ENCODE results near the gene GRM1. TPM values are rescaled to one million over a fixed set of nuclear protein-coding genes. Genes with fewer than 3 reads are reported as not detected.

The GRM1 gene
- total RNA-seq, 4 donors from 2014 or later = 0.13 TPM; not detected in 3

DNA sequence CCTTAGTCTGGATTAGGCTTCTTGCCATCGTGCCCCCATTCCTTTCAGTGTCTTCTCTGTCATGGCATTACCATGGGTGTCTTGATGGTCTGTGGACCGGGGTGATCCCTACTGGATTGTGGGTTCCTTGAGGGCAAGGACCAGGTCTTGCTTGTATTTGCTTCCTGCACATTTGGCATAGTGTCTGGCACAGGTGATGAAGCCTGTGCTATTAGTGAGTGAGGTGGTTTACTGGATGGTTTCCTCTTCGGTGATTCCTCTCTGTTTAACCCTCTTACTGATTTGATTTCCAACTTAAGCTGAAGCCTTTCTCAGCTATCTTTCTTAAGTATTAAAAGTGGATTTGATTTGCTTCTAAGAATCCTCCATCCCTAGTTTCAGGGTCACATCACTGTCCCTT is 162.3 kb downstream of the GRM1 start:
- 79 to 94% methylated on average over 2 of the region's 3 CpGs for WGBS, 2 donors (ENCODE audit: low coverage in 1 of 2)
- ATAC-seq = no peak
- no peaks in the 10 kb centered on the region for H3K4me1 ChIP-seq
- TF ChIP-seq POLR2A (IDR thresholded peaks at IDR 0.05) (no peak), EP300 (IDR thresholded peaks at IDR 0.05) (no peak), POLR2AphosphoS5 (IDR thresholded peaks at IDR 0.05) (no peak)
- TF ChIP-seq, protein P1, sequence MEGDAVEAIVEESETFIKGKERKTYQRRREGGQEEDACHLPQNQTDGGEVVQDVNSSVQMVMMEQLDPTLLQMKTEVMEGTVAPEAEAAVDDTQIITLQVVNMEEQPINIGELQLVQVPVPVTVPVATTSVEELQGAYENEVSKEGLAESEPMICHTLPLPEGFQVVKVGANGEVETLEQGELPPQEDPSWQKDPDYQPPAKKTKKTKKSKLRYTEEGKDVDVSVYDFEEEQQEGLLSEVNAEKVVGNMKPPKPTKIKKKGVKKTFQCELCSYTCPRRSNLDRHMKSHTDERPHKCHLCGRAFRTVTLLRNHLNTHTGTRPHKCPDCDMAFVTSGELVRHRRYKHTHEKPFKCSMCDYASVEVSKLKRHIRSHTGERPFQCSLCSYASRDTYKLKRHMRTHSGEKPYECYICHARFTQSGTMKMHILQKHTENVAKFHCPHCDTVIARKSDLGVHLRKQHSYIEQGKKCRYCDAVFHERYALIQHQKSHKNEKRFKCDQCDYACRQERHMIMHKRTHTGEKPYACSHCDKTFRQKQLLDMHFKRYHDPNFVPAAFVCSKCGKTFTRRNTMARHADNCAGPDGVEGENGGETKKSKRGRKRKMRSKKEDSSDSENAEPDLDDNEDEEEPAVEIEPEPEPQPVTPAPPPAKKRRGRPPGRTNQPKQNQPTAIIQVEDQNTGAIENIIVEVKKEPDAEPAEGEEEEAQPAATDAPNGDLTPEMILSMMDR (IDR thresholded peaks at IDR 0.05) = no peak
- no peak overlapping the region for H3K4me3 ChIP-seq
- no peak overlapping the region for H3K27ac ChIP-seq
- H3K9me3 ChIP-seq = no peaks in the 10 kb centered on the region
- H3K36me3 ChIP-seq = no peaks in the 10 kb centered on the region
- H3K27me3 ChIP-seq = no peaks in the 10 kb centered on the region

DNA sequence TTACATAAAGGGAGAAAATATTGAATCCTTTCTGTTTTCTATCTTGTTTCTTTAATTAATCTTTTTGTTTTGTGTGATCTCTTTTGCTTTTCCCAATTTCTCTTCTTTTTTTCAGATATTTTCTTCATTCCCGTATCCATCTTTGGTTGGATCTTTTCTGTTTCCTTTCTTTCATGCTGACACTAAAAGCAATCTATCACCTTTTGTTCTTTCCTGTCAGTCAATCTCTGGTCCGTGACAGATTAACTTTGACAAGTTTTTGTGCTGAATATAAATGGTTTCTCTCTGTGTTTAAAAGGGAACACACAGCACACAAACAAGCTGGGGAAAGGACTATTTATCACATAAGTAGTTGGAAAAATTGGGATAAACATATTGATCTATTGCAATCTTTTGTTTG is 162.8 kb downstream of the GRM1 start:
- H3K4me3 ChIP-seq = no peak overlapping the region
- H3K9me3 ChIP-seq = no peaks in the 10 kb centered on the region
- H3K27me3 ChIP-seq = no peaks in the 10 kb centered on the region
- 33 to 47% methylated on average over 1 to 2 of the region's 2 CpGs for WGBS, 2 donors (ENCODE audit: low coverage in 1 of 2)
- no peaks in the 10 kb centered on the region for H3K36me3 ChIP-seq
- TF ChIP-seq POLR2AphosphoS5 (IDR thresholded peaks at IDR 0.05) (no peak), EP300 (IDR thresholded peaks at IDR 0.05) (no peak), POLR2A (IDR thresholded peaks at IDR 0.05) (no peak)
- TF ChIP-seq, protein P1 (IDR thresholded peaks at IDR 0.05) = no peak
- H3K4me1 ChIP-seq = no peaks in the 10 kb centered on the region
- ATAC-seq = no peak
- H3K27ac ChIP-seq = no peak overlapping the region

DNA sequence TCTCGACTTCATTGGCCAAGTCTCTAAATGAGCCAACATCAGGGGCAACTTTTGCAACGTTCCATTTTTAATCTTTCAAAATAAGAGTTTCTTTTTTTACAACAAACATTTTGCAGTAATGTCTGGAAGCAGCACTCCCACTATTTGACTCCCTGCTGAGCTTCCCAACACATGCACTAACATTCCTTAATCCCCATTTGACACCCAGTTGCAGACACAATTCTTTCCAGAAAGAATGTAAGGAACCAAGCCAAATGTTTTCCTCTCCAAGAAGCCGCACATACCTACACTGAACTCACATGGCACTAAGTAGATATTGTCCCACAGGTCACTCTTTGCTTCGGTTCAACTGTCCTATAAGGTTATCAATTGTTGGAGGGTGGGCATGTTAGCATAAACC is 165.6 kb downstream of the GRM1 start:
- WGBS, 2 donors (ENCODE audit: low coverage in 1 of 2) = 45 to 52% methylated on average over 2 to 4 of the region's 4 CpGs
- Histone ChIP-seq H3K27me3 (no peaks in the 10 kb centered on the region), H3K9me3 (no peaks in the 10 kb centered on the region), H3K36me3 (no peaks in the 10 kb centered on the region), H3K4me3 (no peak overlapping the region), H3K4me1 (no peaks in the 10 kb centered on the region), H3K27ac (no peak overlapping the region)
- ATAC-seq = no peak
- TF ChIP-seq, protein P1 (IDR thresholded peaks at IDR 0.05) = no peak
- TF ChIP-seq EP300 (IDR thresholded peaks at IDR 0.05) (no peak), POLR2A (IDR thresholded peaks at IDR 0.05) (no peak), POLR2AphosphoS5 (IDR thresholded peaks at IDR 0.05) (no peak)

DNA sequence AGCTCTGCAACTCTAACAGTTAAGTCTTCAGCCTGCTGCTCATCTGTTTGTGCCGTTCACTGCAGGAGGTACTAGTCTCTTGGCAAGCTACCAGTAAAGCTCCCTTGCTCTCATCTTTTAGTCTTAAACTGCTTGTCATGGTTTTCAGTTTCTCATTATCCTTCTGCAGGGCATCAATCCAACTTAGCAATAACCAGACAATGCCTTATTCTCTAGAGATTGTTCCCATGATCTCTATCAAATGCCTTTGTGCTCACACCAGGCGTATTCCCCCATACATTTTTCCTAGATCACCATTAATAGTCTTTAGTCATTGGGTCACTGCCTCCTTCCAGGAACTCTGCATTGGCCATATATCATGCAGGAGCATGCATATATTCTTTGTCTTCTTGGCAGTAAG is 171.3 kb downstream of the GRM1 start:
- H3K27me3 ChIP-seq = no peaks in the 10 kb centered on the region
- no peak for TF ChIP-seq POLR2AphosphoS5 (IDR thresholded peaks at IDR 0.05)
- TF ChIP-seq, protein P1 (IDR thresholded peaks at IDR 0.05) = no peak
- TF ChIP-seq EP300 (IDR thresholded peaks at IDR 0.05) = no peak
- no peak for TF ChIP-seq POLR2A (IDR thresholded peaks at IDR 0.05)
- H3K27ac ChIP-seq = no peak overlapping the region
- H3K9me3 ChIP-seq = no peaks in the 10 kb centered on the region
- no peaks in the 10 kb centered on the region for H3K4me1 ChIP-seq
- ATAC-seq = no peak
- H3K4me3 ChIP-seq = no peak overlapping the region
- WGBS, 2 donors (ENCODE audit: low coverage in 1 of 2) = 12 to 30% methylated on average over 2 of the region's 2 CpGs
- no peaks in the 10 kb centered on the region for H3K36me3 ChIP-seq

DNA sequence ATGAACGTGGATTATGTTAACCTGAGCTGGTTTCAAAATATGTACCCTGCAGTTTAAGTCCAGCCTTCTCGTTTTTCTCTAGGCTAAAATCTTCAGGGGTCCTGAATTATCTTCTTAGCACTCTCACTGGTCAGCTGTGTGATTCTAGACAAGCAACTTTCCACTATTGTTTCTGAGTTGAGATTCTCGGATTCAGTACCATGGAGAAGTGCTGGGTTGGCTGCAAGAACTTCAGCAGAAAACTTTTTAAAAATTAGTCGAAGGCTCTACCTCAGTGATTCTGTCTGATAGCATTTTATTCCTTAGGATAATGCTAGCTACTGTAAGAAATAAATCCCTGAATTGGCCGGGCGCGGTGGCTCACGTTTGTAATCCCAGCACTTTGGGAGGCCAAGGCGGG is 173.7 kb downstream of the GRM1 start:
- Histone ChIP-seq H3K27ac (no peak overlapping the region), H3K4me3 (no peak overlapping the region), H3K27me3 (no peaks in the 10 kb centered on the region), H3K36me3 (no peaks in the 10 kb centered on the region), H3K4me1 (no peaks in the 10 kb centered on the region), H3K9me3 (no peaks in the 10 kb centered on the region)
- WGBS, 2 donors (ENCODE audit: low coverage in 1 of 2) = 69 to 78% methylated on average over 7 to 9 of the region's 9 CpGs
- TF ChIP-seq, protein P1 (IDR thresholded peaks at IDR 0.05) = no peak
- TF ChIP-seq EP300 (IDR thresholded peaks at IDR 0.05) (no peak), POLR2AphosphoS5 (IDR thresholded peaks at IDR 0.05) (no peak), POLR2A (IDR thresholded peaks at IDR 0.05) (no peak)
- no peak for ATAC-seq
